Gastrocnemius medialis (tissue), 4 donors: ENCODE measurements around the gene HAO2.

Source experiments
- POLR2A ChIP-seq, 2 donors: fragments of 450-650 bp; IDR thresholded peaks; one replicate each; pipeline ENCODE4 v1.6.1; 2017; ENCODE audit warnings: antibody characterized with exemption in 2 of 2, mild to moderate bottlenecking in 2 of 2, moderate library complexity in 2 of 2
- TF ChIP-seq, protein P1 (sequence below), 5 experiments: fragments of 450-650 bp in 3 of 5; fragments of 200-600 bp in 2 of 5; sonication (generic) in 2 of 5; IDR thresholded peaks in 4 of 5; conservative IDR thresholded peaks in 1 of 5; 1 replicate in 4 of 5; 2 replicates in 1 of 5; pipeline ENCODE4 v1.5.1; 2016 to 2019; ENCODE audit warnings: antibody characterized with exemption in 5 of 5, mild to moderate bottlenecking in 3 of 5, moderate library complexity in 3 of 5

DNA sequence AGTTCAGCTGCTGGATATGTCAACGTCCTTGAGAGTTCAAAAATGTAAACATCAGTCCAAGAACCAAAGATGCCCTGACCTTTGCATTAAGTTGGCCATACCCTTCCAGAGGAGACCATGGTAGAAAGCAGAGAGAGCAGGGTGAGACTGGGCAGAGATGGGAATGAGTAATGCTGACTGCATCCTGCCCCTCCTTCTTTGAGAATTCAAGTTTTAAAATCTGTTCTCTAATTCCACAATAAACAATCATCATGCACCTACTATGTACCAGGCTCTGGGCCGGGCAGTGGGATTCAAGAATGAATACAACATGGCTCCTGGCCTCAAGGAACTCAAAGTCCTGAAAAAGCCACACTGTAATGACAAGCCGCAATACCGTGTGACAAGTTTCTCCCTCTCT, 3.9 kb upstream of the HAO2 start:
- no peak for TF ChIP-seq POLR2A (IDR thresholded peaks at IDR 0.05)
- TF ChIP-seq, protein P1, sequence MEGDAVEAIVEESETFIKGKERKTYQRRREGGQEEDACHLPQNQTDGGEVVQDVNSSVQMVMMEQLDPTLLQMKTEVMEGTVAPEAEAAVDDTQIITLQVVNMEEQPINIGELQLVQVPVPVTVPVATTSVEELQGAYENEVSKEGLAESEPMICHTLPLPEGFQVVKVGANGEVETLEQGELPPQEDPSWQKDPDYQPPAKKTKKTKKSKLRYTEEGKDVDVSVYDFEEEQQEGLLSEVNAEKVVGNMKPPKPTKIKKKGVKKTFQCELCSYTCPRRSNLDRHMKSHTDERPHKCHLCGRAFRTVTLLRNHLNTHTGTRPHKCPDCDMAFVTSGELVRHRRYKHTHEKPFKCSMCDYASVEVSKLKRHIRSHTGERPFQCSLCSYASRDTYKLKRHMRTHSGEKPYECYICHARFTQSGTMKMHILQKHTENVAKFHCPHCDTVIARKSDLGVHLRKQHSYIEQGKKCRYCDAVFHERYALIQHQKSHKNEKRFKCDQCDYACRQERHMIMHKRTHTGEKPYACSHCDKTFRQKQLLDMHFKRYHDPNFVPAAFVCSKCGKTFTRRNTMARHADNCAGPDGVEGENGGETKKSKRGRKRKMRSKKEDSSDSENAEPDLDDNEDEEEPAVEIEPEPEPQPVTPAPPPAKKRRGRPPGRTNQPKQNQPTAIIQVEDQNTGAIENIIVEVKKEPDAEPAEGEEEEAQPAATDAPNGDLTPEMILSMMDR (IDR thresholded peaks at IDR 0.05 in 4 of 5, conservative IDR thresholded peaks at IDR 0.05 in 1 of 5) = no peak
